Loucy (cell line): Measurements from ENCODE around the gene PPP1R10.

Experiments
- EZH2phosphoT487 ChIP-seq: fragments of 200-600 bp; IDR thresholded peaks from 2 replicates; pipeline ENCODE4 v1.6.1; 2018; ENCODE audit warnings: antibody characterized with exemption, mild to moderate bottlenecking, moderate library complexity, borderline replicate concordance
- TF ChIP-seq, protein P1 (sequence below): fragments of 200-600 bp; sonication (generic); conservative IDR thresholded peaks from 2 replicates; pipeline ENCODE4 v1.5.1; 2014; ENCODE audit warnings: mild to moderate bottlenecking, antibody characterized with exemption, low read length

DNA sequence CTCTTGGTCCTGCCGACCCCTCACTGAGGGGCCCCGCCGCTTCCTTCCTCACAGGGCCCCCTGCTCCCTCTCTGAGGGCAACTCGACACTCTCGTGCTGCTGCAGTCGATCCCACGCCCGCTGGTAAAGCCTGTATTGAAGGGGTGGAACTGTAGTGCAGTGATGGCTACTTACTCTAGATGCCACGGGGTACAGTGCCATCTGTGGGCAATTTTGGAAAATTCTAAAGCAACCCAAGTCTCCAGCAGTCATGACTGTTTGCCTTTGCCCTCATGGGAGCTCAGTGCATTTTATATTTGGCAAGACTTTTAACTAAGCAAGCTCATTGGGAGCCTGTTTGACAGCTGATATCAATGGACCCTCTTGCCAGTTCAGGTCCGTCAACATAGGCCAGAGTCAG, 23.4 kb upstream of the PPP1R10 start:
- TF ChIP-seq, protein P1, sequence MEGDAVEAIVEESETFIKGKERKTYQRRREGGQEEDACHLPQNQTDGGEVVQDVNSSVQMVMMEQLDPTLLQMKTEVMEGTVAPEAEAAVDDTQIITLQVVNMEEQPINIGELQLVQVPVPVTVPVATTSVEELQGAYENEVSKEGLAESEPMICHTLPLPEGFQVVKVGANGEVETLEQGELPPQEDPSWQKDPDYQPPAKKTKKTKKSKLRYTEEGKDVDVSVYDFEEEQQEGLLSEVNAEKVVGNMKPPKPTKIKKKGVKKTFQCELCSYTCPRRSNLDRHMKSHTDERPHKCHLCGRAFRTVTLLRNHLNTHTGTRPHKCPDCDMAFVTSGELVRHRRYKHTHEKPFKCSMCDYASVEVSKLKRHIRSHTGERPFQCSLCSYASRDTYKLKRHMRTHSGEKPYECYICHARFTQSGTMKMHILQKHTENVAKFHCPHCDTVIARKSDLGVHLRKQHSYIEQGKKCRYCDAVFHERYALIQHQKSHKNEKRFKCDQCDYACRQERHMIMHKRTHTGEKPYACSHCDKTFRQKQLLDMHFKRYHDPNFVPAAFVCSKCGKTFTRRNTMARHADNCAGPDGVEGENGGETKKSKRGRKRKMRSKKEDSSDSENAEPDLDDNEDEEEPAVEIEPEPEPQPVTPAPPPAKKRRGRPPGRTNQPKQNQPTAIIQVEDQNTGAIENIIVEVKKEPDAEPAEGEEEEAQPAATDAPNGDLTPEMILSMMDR = peak; percentile 51
- TF ChIP-seq EZH2phosphoT487 = no peak
